IMR-90 (cell line): ENCODE results near the gene TARBP2. TPM values are rescaled to one million over a fixed set of nuclear protein-coding genes. Genes with fewer than 3 reads are reported as not detected.

Source experiments
- ATAC-seq: fragments of 200-7000 bp; cut with Tn5 transposase; 2 replicates; pipeline ENCODE4 v1.9.1; 2020; ENCODE audit warnings: low read depth, mild to moderate bottlenecking, moderate library complexity
- BruUV-seq: library from RNA; stranded (reverse); fragments of 400-500 nt; replicated peaks from 2 replicates; lab custom pipeline; 2021; lab: Mats Ljungman, UMichigan
- CTCF ChIA-PET: fragments of 300-600 bp; formaldehyde crosslinking; extraction: SDS; loops from one replicate; lab custom pipeline; 2021; ENCODE audit warnings: antibody characterized with exemption; lab: Yijun Ruan, JAX
- POLR2A ChIA-PET: fragments of 300-600 bp; sonication (Branson Sonifier 250); formaldehyde crosslinking; loops from one replicate; lab custom pipeline; 2022; ENCODE audit warnings: antibody characterized with exemption; ENCODE audit not compliant: unreplicated experiment; lab: Charles Lee
- DNase-seq: peaks from one replicate; pipeline ENCODE4 v3.0.0; 2013
- H2AFZ ChIP-seq: replicated peaks from 2 replicates; pipeline ENCODE3; 2013; ENCODE audit warnings: low read length, mild to moderate bottlenecking; ENCODE audit not compliant: poor library complexity
- H2AK5ac ChIP-seq: 2 replicates; pipeline ENCODE4 v1.6.1; 2013; ENCODE audit warnings: low read depth, low read length, inconsistent platforms
- H2AK9ac ChIP-seq: replicated peaks from 2 replicates; pipeline ENCODE3; 2013; ENCODE audit warnings: mild to moderate bottlenecking, low read depth, low read length, moderate library complexity; ENCODE audit not compliant: poor library complexity
- H2BK120ac ChIP-seq: 2 replicates; pipeline ENCODE4 v1.6.1; 2013; ENCODE audit warnings: low read depth, low read length, inconsistent platforms
- H2BK15ac ChIP-seq: 3 replicates; pipeline ENCODE4 v1.6.1; 2013; ENCODE audit warnings: low read depth, low read length, inconsistent platforms
- H2BK20ac ChIP-seq: 2 replicates; pipeline ENCODE4 v1.6.1; 2013; ENCODE audit warnings: low read depth, mild to moderate bottlenecking, inconsistent platforms, low read length, moderate library complexity
- H2BK5ac ChIP-seq: 2 replicates; pipeline ENCODE4 v1.6.1; 2013; ENCODE audit warnings: mild to moderate bottlenecking, low read depth, low read length, inconsistent platforms; ENCODE audit not compliant: poor library complexity, severe bottlenecking
- H3K14ac ChIP-seq: replicated peaks from 2 replicates; pipeline ENCODE4 v1.6.1; 2013; ENCODE audit warnings: low read depth, low read length, inconsistent platforms
- H3K18ac ChIP-seq: 2 replicates; pipeline ENCODE4 v1.6.1; 2013; ENCODE audit warnings: low read depth, low read length, control low read depth
- H3K23ac ChIP-seq: 2 replicates; pipeline ENCODE4 v1.6.1; 2013; ENCODE audit warnings: low read depth, low read length, inconsistent platforms
- H3K27ac ChIP-seq: 2 replicates; pipeline ENCODE4 v1.5.1; 2013; ENCODE audit warnings: mild to moderate bottlenecking, control low read depth, low read length; ENCODE audit not compliant: insufficient read depth
- H3K27me3 ChIP-seq: 2 replicates; pipeline ENCODE4 v1.6.1; 2013; ENCODE audit warnings: low read length; ENCODE audit not compliant: control insufficient read depth, insufficient read depth
- H3K36me3 ChIP-seq: 2 replicates; pipeline ENCODE4 v1.6.1; 2013; ENCODE audit warnings: low read length, mixed read lengths; ENCODE audit not compliant: control insufficient read depth, insufficient read depth
- H3K4ac ChIP-seq: 2 replicates; pipeline ENCODE4 v1.6.1; 2013; ENCODE audit warnings: low read depth, low read length, inconsistent platforms
- H3K4me1 ChIP-seq: 2 replicates; pipeline ENCODE4 v1.6.1; 2013; ENCODE audit warnings: low read length, mixed read lengths; ENCODE audit not compliant: control insufficient read depth, insufficient read depth
- H3K4me2 ChIP-seq: 2 replicates; pipeline ENCODE4 v1.6.1; 2013; ENCODE audit warnings: low read depth, mild to moderate bottlenecking, control low read depth, low read length, moderate library complexity
- H3K4me3 ChIP-seq: 2 replicates; pipeline ENCODE4 v1.5.1; 2013; ENCODE audit warnings: low read depth, mild to moderate bottlenecking, control low read depth, low read length, moderate library complexity; ENCODE audit not compliant: insufficient read depth
- H3K56ac ChIP-seq: 2 replicates; pipeline ENCODE4 v1.6.1; 2013; ENCODE audit warnings: low read length, inconsistent platforms; ENCODE audit not compliant: insufficient read depth; ENCODE audit errors: extremely low read depth
- H3K79me1 ChIP-seq, 2 experiments: 2 replicates each; pipeline ENCODE4 v1.6.1; 2013; ENCODE audit warnings: low read length in 2 of 2, inconsistent platforms in 1 of 2, low read depth in 1 of 2
- H3K9ac ChIP-seq: 2 replicates; pipeline ENCODE4 v1.6.1; 2013; ENCODE audit warnings: low read depth, low read length, control low read depth
- H3K9me1 ChIP-seq: 2 replicates; pipeline ENCODE4 v1.6.1; 2013; ENCODE audit warnings: low read length, inconsistent platforms; ENCODE audit not compliant: insufficient read depth
- H3K9me3 ChIP-seq: 2 replicates; pipeline ENCODE4 v1.6.1; 2013; ENCODE audit warnings: low read length; ENCODE audit not compliant: control insufficient read depth, insufficient read depth
- H4K20me1 ChIP-seq: 2 replicates; pipeline ENCODE4 v1.6.1; 2013; ENCODE audit warnings: low read length, inconsistent platforms; ENCODE audit not compliant: insufficient read depth
- H4K5ac ChIP-seq: 2 replicates; pipeline ENCODE4 v1.6.1; 2013; ENCODE audit warnings: mild to moderate bottlenecking, low read depth, low read length, control low read depth
- H4K8ac ChIP-seq, 2 experiments: 2 replicates each; pipeline ENCODE4 v1.6.1; 2013; ENCODE audit warnings: low read depth in 2 of 2, low read length in 2 of 2, control low read depth in 1 of 2, inconsistent platforms in 1 of 2
- H4K91ac ChIP-seq: 2 replicates; pipeline ENCODE4 v1.6.1; 2013; ENCODE audit warnings: low read depth, low read length, inconsistent platforms; ENCODE audit not compliant: insufficient read depth
- CHD1 ChIP-seq: IDR thresholded peaks from 2 replicates; pipeline ENCODE4 v1.6.1; 2012; ENCODE audit warnings: low read depth, low read length, improper control_type of control experiment
- MAFK ChIP-seq: IDR thresholded peaks from 2 replicates; pipeline ENCODE4 v1.6.1; 2012; ENCODE audit warnings: low read depth, low read length, improper control_type of control experiment
- MAZ ChIP-seq: IDR thresholded peaks from 2 replicates; pipeline ENCODE4 v1.6.1; 2012; ENCODE audit warnings: low read depth, mild to moderate bottlenecking, low read length, improper control_type of control experiment, moderate library complexity, borderline replicate concordance
- WGBS, 2 experiments: methylation state at CpG; one replicate each; pipeline versions ENCODE4 v1.1.5 to v1.1.7; 2013; ENCODE audit warnings: missing lambda C conversion rate in 2 of 2; ENCODE audit not compliant: insufficient read length in 1 of 2; ENCODE audit errors: extremely low coverage in 2 of 2; 5-methylcytosine and 5-hydroxymethylcytosine counted together
- dilution Hi-C: fragments of 300-500 bp; cut with HindIII; formaldehyde crosslinking; loops from one replicate; pipeline ENCODE4 v1.14.3; 2018; ENCODE audit warnings: low sequenced_read_pairs; ENCODE audit not compliant: unreplicated experiment
- in situ Hi-C: fragments of 300-500 bp; cut with MboI; formaldehyde crosslinking; loops from 3 replicates; pipeline ENCODE4 v1.14.3; 2019; ENCODE audit warnings: low sequenced_read_pairs, inconsistent platforms, mixed read lengths
- intact Hi-C: fragments of 100-400 bp; cut with micrococcal nuclease; formaldehyde crosslinking; loops from 2 replicates; pipeline ENCODE4 v1.10.0; 2022
- polyA plus RNA-seq, 3 experiments: library from polyadenylated mRNA; depleted of rRNA; stranded (reverse); fragments of >200 nt; gene quantifications; 2 replicates each; pipeline ENCODE4 v1.2.3, GENCODE V29; 2012; ENCODE audit warnings: low replicate concordance in 1 of 3
- total RNA-seq: library from RNA; depleted of rRNA; stranded (reverse); fragments of >200 nt; gene quantifications from 2 replicates; pipeline ENCODE4 v1.2.3, GENCODE V29; 2012
- TF ChIP-seq, protein P1 (sequence below): conservative IDR thresholded peaks from 2 replicates; pipeline ENCODE4 v1.5.1; 2012; ENCODE audit warnings: mild to moderate bottlenecking, low read depth, low read length, improper control_type of control experiment

Gene TARBP2
- total and polyA plus RNA-seq, 2 of the 4 experiments (the other 2 are of a cell fraction): 27.4 to 46.1 TPM

DNA sequence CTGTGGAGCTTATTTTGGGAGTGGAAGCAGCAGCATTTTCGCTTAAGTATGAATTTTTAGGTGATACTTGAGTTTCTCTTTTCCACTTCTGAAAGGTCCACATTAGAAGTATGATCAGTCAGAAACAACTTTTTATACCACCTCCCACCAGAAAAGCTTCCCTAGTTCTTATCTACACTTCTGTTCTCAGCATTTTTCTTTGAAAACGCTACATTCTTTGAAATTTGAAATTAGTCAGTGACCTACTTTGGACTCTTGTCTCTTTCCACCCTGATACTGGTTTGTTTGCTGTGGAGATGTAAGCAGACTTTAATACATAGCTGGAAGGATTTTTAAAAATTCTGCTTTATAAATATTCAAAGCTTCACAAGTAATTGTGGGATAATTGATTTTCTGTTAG lies 27.0 kb upstream of the TARBP2 start:
- dilution Hi-C loops: no loop called here

More for the DNA sequence above, 27.0 kb upstream of the TARBP2 start:
- no peak overlapping the region for H2AK9ac ChIP-seq
- H4K8ac ChIP-seq: no peak overlapping the region
- WGBS, 2 experiments: no CpG with 5 or more reads among the region's 2 CpGs
- intact Hi-C loops: no loop called here
- H4K20me1 ChIP-seq: peaks cover 84% of the 10 kb centered on the region
- H4K5ac ChIP-seq: no peak overlapping the region
- H2AFZ ChIP-seq: no peak overlapping the region
- no peaks in the 10 kb centered on the region for H3K9me1 ChIP-seq
- H3K14ac ChIP-seq: no peak overlapping the region
- H3K4me1 ChIP-seq: peaks cover 8% of the 10 kb centered on the region
- ATAC-seq (no peak), DNase-seq (no peak)
- no peak overlapping the region for H2BK20ac ChIP-seq
- no peak overlapping the region for H2BK15ac ChIP-seq
- H3K4me2 ChIP-seq: no peak overlapping the region
- CTCF ChIA-PET: interaction anchor here (1.0 to 2.7 kb wide), 2 partner anchors 24 to 122 kb away, joined by 3 to 6 read pairs; no protein-coding TSS in a partner anchor
- POLR2A ChIA-PET: no interaction called here
- no peak overlapping the region for H2AK5ac ChIP-seq
- no peak overlapping the region for H2BK5ac ChIP-seq
- in situ Hi-C loops: no loop called here
- H3K18ac ChIP-seq: no peak overlapping the region
- no peak overlapping the region for H4K91ac ChIP-seq
- no peaks in the 10 kb centered on the region for H3K27me3 ChIP-seq
- no peak overlapping the region for H3K4ac ChIP-seq
- no peak overlapping the region for H3K27ac ChIP-seq
- H3K36me3 ChIP-seq: peaks cover 79% of the 10 kb centered on the region
- no TSS peak for BruUV-seq
- H3K23ac ChIP-seq: no peak overlapping the region
- H3K4me3 ChIP-seq: no peak overlapping the region
- no peak overlapping the region for H3K9ac ChIP-seq
- H3K79me1 ChIP-seq: peaks cover 33 to 75% of the 10 kb centered on the region in 2 experiments
- TF ChIP-seq MAZ (no peak), MAFK (no peak), CHD1 (no peak)
- TF ChIP-seq, protein P1, sequence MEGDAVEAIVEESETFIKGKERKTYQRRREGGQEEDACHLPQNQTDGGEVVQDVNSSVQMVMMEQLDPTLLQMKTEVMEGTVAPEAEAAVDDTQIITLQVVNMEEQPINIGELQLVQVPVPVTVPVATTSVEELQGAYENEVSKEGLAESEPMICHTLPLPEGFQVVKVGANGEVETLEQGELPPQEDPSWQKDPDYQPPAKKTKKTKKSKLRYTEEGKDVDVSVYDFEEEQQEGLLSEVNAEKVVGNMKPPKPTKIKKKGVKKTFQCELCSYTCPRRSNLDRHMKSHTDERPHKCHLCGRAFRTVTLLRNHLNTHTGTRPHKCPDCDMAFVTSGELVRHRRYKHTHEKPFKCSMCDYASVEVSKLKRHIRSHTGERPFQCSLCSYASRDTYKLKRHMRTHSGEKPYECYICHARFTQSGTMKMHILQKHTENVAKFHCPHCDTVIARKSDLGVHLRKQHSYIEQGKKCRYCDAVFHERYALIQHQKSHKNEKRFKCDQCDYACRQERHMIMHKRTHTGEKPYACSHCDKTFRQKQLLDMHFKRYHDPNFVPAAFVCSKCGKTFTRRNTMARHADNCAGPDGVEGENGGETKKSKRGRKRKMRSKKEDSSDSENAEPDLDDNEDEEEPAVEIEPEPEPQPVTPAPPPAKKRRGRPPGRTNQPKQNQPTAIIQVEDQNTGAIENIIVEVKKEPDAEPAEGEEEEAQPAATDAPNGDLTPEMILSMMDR: no peak
- no peak overlapping the region for H2BK120ac ChIP-seq
- H3K56ac ChIP-seq: no peak overlapping the region
- no peaks in the 10 kb centered on the region for H3K9me3 ChIP-seq
